NCI-H2196 treated with DMSO at 0.1 percent for 48 hours (cell line): Measurements from ENCODE around the gene WBP11.
"Not testable (repeated sequence)": the region's sequence is repeated elsewhere in the genome, so short reads cannot be mapped to it uniquely, and the experiment has no call there.

Source experiments
- DNase-seq: peaks from one replicate; lab custom pipeline; 2025; ENCODE audit not compliant: unreplicated experiment; lab: John Stamatoyannopoulos, UW

Gene WBP11

GRCh38 chr12:14773685-14774073 is 29.6 kb downstream of the WBP11 start:
- no peak for DNase-seq

GRCh38 chr12:14772946-14773345 is 30.3 kb downstream of the WBP11 start:
- no peak for DNase-seq

- DNase-seq = no peak
Measured at GRCh38 chr12:14771651-14772137, 31.6 kb downstream of the WBP11 start.

GRCh38 chr12:14770496-14771461 is 32.5 kb downstream of the WBP11 start:
- peak; percentile 34 for DNase-seq

- DNase-seq = peak; percentile 40
Measured at GRCh38 chr12:14769969-14770495, 33.2 kb downstream of the WBP11 start.

- DNase-seq = no peak
Measured at GRCh38 chr12:14769466-14769968, 33.8 kb downstream of the WBP11 start.

- DNase-seq = no peak
Measured at GRCh38 chr12:14768823-14769405, 34.4 kb downstream of the WBP11 start.

GRCh38 chr12:14767617-14768016 is 35.7 kb downstream of the WBP11 start:
- no peak for DNase-seq

- DNase-seq = no peak
Measured at GRCh38 chr12:14766649-14767215, 36.5 kb downstream of the WBP11 start.

- DNase-seq = not testable (repeated sequence)
Measured at GRCh38 chr12:14766020-14766419, 37.3 kb downstream of the WBP11 start.

- no peak for DNase-seq
Measured at GRCh38 chr12:14765398-14765797, 37.9 kb downstream of the WBP11 start.

- DNase-seq = not testable (repeated sequence)
Measured at GRCh38 chr12:14759711-14760280, 43.5 kb downstream of the WBP11 start.

- no peak for DNase-seq
Measured at GRCh38 chr12:14756334-14757143, 46.7 kb downstream of the WBP11 start.

- DNase-seq = no peak
Measured at GRCh38 chr12:14751986-14752385, 51.3 kb downstream of the WBP11 start.

GRCh38 chr12:14743061-14743460 is 60.2 kb downstream of the WBP11 start:
- no peak for DNase-seq

GRCh38 chr12:14741942-14742341 is 61.3 kb downstream of the WBP11 start:
- DNase-seq = no peak

- DNase-seq = no peak
Measured at GRCh38 chr12:14741153-14741552, 62.1 kb downstream of the WBP11 start.

- DNase-seq = not testable (repeated sequence)
Measured at GRCh38 chr12:14736441-14736840, 66.8 kb downstream of the WBP11 start.
